Measurements from ENCODE around the gene MSMP. TPM values are rescaled to one million over a fixed set of nuclear protein-coding genes. Genes with fewer than 3 reads are reported as not detected.

Gene MSMP
- total RNA-seq, 4 donors from 2014 or later, result not detected

DNA sequence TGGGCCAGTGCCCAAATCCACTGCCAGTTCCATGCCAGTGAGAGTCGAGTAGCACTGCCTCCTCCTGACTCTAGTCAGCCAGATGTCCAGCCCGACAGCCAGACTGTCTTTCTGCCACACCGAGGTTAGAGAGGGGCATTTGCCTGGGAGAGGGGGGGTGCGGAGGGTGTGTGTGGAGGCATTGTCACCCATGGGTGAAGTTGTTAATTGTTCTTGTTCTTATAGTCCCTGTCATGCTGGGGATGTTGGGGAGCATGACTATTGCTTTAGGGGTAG lies 3.9 kb downstream of the MSMP start:
- Histone ChIP-seq H3K4me3 (peak overlapping the region; percentile 81 to 99 (median 85)), H3K27me3 (no peaks in the 10 kb centered on the region), H3K4me1 (peaks cover 36 to 37% of the 10 kb centered on the region in 2 donors), H3K36me3 (peaks cover 2 to 46% of the 10 kb centered on the region in 2 donors), H3K9me3 (no peaks in the 10 kb centered on the region), H3K27ac (peak overlapping the region; percentile 88 to 97 (median 94))
- intact Hi-C loops (cut with DNase I; ENCODE audit: low total_unique reads) (no loop called here), in situ Hi-C loops (cut with MboI; ENCODE audit: low sequenced_read_pairs in 4 of 4) (no loop called here)
- TF ChIP-seq, protein P1, sequence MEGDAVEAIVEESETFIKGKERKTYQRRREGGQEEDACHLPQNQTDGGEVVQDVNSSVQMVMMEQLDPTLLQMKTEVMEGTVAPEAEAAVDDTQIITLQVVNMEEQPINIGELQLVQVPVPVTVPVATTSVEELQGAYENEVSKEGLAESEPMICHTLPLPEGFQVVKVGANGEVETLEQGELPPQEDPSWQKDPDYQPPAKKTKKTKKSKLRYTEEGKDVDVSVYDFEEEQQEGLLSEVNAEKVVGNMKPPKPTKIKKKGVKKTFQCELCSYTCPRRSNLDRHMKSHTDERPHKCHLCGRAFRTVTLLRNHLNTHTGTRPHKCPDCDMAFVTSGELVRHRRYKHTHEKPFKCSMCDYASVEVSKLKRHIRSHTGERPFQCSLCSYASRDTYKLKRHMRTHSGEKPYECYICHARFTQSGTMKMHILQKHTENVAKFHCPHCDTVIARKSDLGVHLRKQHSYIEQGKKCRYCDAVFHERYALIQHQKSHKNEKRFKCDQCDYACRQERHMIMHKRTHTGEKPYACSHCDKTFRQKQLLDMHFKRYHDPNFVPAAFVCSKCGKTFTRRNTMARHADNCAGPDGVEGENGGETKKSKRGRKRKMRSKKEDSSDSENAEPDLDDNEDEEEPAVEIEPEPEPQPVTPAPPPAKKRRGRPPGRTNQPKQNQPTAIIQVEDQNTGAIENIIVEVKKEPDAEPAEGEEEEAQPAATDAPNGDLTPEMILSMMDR (IDR thresholded peaks at IDR 0.05 in 4 of 5, conservative IDR thresholded peaks at IDR 0.05 in 1 of 5), result no peak
- TF ChIP-seq POLR2A (IDR thresholded peaks at IDR 0.05), result no peak
- DNase-seq, result peak in 1 of 2 donors; percentile 47
- ATAC-seq, result no peak

DNA sequence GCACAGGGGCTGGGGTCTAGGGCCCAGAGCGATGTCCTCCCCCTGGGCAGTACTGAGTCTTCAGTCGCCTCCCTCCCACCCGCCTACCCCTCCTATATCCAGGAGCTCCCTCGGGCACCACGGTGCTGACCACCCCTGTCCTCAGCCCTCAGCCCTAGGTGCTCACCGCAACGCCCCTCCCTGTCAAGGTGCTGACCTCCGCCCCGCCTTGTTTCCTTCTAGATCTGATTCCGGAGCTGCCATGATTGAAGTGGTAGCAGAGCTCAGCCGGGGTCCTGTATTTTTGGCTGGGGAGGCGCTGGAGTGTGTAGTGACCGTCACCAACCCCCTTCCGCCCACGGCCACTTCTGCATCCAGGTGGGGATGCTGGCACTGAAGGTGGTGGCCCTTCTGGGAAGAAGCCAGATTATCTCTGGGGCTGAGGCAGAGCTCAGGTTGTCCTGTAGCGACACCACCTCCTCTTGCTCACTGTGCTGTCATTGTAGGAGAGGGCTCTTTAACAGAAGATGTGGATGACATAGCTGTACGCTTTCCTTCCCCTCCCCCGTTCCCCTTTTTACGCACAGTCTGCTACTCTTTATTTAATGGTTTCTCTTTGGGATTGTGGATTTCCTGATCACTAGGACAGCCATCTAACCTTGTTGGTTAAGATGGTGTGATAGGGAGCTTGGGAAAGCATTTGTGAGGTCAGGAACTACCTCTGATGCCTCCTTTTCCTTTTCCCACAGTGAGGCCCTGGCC lies 4.4 kb downstream of the MSMP start:
- Histone ChIP-seq H3K4me3 (peak overlapping the region; percentile 81 to 99 (median 85)), H3K27ac (peak overlapping the region; percentile 88 to 97 (median 94)), H3K4me1 (peaks cover 38 to 41% of the 10 kb centered on the region in 2 donors), H3K36me3 (peaks cover 2 to 46% of the 10 kb centered on the region in 2 donors), H3K27me3 (no peaks in the 10 kb centered on the region), H3K9me3 (no peaks in the 10 kb centered on the region)
- peak; percentile 37 to 39 for ATAC-seq
- TF ChIP-seq, protein P1 (IDR thresholded peaks at IDR 0.05 in 4 of 5, conservative IDR thresholded peaks at IDR 0.05 in 1 of 5), result no peak
- no peak for TF ChIP-seq POLR2A (IDR thresholded peaks at IDR 0.05)
- intact Hi-C loops (cut with DNase I; ENCODE audit: low total_unique reads), result loop anchor here (1.0 kb wide), 3 partner anchors 17 to 103 kb away; partner anchors contain the start of genes CREB3, FAM221B and TLN1
- DNase-seq, result peak in 1 of 2 donors; percentile 50
- in situ Hi-C loops (cut with MboI; ENCODE audit: low sequenced_read_pairs in 4 of 4), result loop anchor here in 1 of 4 donors (25.0 kb wide), 1 partner anchor 262 kb away; the partner anchor contains the start of gene RUSC2

DNA sequence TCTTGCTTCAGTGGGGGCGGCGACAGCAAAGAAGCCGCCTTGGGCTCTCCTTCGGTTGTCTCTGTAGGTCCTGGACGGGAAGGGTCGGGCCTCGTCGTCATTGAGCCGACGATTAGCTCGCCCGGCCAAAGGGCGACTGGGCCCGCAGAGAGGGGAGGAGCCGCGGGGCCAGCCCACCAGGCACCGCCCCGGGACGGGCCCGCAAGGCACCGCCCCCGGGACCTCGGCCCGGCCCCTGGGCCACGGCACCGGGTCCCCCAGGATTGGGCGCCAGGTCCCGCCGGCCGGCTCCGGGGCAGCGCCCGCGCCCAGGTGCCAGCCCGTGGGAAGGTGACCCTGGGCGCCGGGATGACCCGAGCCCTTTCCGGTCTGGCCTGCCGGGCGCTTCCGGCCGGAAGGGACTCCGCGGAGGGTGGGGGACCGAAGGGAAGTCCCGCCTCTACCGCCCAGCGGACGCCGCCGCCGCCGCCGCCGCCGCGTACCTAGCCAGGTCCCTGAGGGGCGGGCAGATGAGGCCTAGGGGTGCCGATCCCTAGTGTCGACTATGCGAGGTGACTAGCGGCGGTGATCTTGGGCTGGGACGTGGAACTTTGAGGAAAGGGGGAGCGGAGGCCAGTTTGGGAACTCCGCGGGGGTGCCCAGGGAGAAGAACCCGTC lies 5.1 kb downstream of the MSMP start, which contains the start of the genes GBA2 and RGP1:
Gene GBA2 (minus strand): TSS at position 371 of the 657 bp plus-strand sequence. CDS start 524 bp downstream, outside the sequence.
Gene RGP1 (plus strand): TSS at position 430 of the 657 bp plus-strand sequence. CDS start 469 bp downstream, outside the sequence.
- H3K4me1 ChIP-seq, result peaks cover 41 to 45% of the 10 kb centered on the region in 2 donors
- TF ChIP-seq, protein P1 (IDR thresholded peaks at IDR 0.05 in 4 of 5, conservative IDR thresholded peaks at IDR 0.05 in 1 of 5), result no peak
- peak; percentile 88 to 95 for TF ChIP-seq POLR2A (IDR thresholded peaks at IDR 0.05)
- DNase-seq (peak; percentile 71 to 87), ATAC-seq (peak; percentile 81 to 85)
- H3K4me3 ChIP-seq, result peak within 1 kb of the TSS; percentile 81 to 99 (median 85)
- H3K36me3 ChIP-seq, result peaks cover 2 to 45% of the 10 kb centered on the region in 2 donors
- H3K27me3 ChIP-seq, result no peaks in the 10 kb centered on the region
- intact Hi-C loops (cut with DNase I; ENCODE audit: low total_unique reads) (loop anchor here (1.0 kb wide), 3 partner anchors 17 to 103 kb away; partner anchors contain the start of genes CREB3, FAM221B and TLN1), in situ Hi-C loops (cut with MboI; ENCODE audit: low sequenced_read_pairs in 4 of 4) (loop anchor here in 1 of 4 donors (25.0 kb wide), 1 partner anchor 262 kb away; the partner anchor contains the start of gene RUSC2)
- H3K27ac ChIP-seq, result peak within 1 kb of the TSS; percentile 88 to 97 (median 94)
- no peaks in the 10 kb centered on the region for H3K9me3 ChIP-seq

DNA sequence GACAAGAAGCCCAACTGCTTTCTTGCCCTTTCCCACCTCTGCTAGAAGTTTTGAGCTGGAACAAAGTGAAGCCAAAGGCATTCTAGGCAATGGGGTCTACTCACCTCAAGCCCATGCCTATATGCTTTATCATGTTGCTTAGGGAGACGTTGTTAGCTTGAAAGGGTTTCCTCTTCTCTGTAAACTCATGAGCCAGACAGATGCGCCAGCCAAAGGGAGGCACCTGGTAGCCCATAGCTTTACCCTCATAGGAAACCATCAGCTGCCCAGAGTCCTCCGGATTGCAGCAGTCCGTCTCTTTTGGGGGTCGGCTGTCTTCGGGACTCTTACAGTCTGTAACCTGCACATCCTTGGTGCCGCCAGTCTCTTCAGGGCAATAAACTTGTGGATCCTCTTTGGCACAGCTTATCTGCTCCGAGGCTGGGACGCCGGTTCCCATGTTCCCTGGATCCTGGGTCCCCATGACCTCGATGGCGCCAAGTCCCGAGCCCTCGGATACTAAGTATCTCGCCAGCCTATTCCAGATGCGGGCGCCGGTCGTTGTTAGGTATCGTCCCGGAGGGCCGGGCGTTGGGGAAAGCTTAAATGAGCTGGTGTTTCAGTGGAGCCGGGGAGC lies 5.7 kb downstream of the MSMP start:
- in situ Hi-C loops (cut with MboI; ENCODE audit: low sequenced_read_pairs in 4 of 4) (loop anchor here in 1 of 4 donors (25.0 kb wide), 1 partner anchor 261 kb away; the partner anchor contains the start of gene RUSC2), intact Hi-C loops (cut with DNase I; ENCODE audit: low total_unique reads) (no loop called here)
- peak overlapping the region; percentile 81 to 99 (median 85) for H3K4me3 ChIP-seq
- TF ChIP-seq, protein P1 (IDR thresholded peaks at IDR 0.05 in 4 of 5, conservative IDR thresholded peaks at IDR 0.05 in 1 of 5), result no peak
- TF ChIP-seq POLR2A (IDR thresholded peaks at IDR 0.05), result no peak
- ATAC-seq (peak; percentile 15 to 24), DNase-seq (peak in 1 of 2 donors; percentile 28)
- no peaks in the 10 kb centered on the region for H3K27me3 ChIP-seq
- peaks cover 41 to 49% of the 10 kb centered on the region in 2 donors for H3K4me1 ChIP-seq
- no peaks in the 10 kb centered on the region for H3K9me3 ChIP-seq
- peak overlapping the region; percentile 88 to 97 (median 94) for H3K27ac ChIP-seq
- peaks cover 2 to 45% of the 10 kb centered on the region in 2 donors for H3K36me3 ChIP-seq

Measured in gastrocnemius medialis (tissue), 4 donors.